Measurements from ENCODE around the gene IL4I1. TPM values are rescaled to one million over a fixed set of nuclear protein-coding genes. Genes with fewer than 3 reads are reported as not detected.
A peak's percentile ranks its signal among the peaks of the same experiment; 100 is the strongest.

Gene IL4I1
- total and polyA plus RNA-seq, 3 experiments from 2014 or later = 13.1 to 39.1 (median 35.6) TPM

DNA sequence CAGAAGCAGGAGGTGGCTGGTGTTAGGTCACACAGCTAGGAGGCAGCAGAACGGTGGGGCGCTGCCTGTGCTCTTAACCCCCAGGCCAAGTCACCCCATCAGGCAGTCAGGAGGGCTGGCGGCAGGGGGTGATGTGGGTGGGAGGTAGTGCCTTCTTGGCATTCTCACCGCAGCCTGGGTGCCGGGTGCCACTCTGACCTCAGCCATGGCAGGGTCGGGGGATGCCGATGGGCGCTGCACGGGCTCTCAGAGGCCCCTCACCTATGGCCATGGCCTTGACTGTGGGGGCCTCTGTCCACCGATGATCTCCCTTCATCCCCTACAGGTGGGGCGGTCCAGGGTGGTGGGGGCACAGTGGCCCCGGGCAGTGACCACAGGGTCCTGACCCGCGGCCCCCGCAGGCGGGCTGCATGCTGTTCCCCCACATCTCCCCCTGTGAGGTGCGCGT is 40.1 kb downstream of the IL4I1 start:
- Histone ChIP-seq H3K27ac (ENCODE audit: low read depth, low read length) (no peak overlapping the region), H3K4me1 (ENCODE audit: insufficient read depth, low read length) (peaks cover 15% of the 10 kb centered on the region), H3K36me3 (ENCODE audit: insufficient read depth, low read length) (no peaks in the 10 kb centered on the region), H3K9me3 (ENCODE audit: low read length) (no peaks in the 10 kb centered on the region), H3K4me3 (ENCODE audit: low read length) (no peak overlapping the region), H3K27me3 (ENCODE audit: insufficient read depth, low read length, poor library complexity, severe bottlenecking) (no peaks in the 10 kb centered on the region)
- ChIA-PET POLR2A (no interaction called here), CTCF (no interaction called here)
- Mint-ChIP-seq H3K27ac (no peak overlapping the region), H3K4me1 (peaks cover 16 to 25% (median 19%) of the 10 kb centered on the region in 3 donors), H3K36me3 (peaks cover 0 to 58% (median 0%) of the 10 kb centered on the region in 3 donors), H3K27me3 (peaks cover 0 to 2% of the 10 kb centered on the region in 2 donors), H3K9me3 (no peaks in the 10 kb centered on the region), H3K4me3 (peak overlapping the region in 1 of 7 donors; percentile 52)
- no peak for DNase-seq

- Histone ChIP-seq H3K4me1 (ENCODE audit: insufficient read depth, low read length) (peaks cover 15% of the 10 kb centered on the region), H3K36me3 (ENCODE audit: insufficient read depth, low read length) (no peaks in the 10 kb centered on the region), H3K27me3 (ENCODE audit: insufficient read depth, low read length, poor library complexity, severe bottlenecking) (no peaks in the 10 kb centered on the region), H3K4me3 (ENCODE audit: low read length) (no peak overlapping the region), H3K27ac (ENCODE audit: low read depth, low read length) (no peak overlapping the region), H3K9me3 (ENCODE audit: low read length) (no peaks in the 10 kb centered on the region)
- CTCF ChIA-PET = no interaction called here
- Mint-ChIP-seq H3K9me3 (no peaks in the 10 kb centered on the region), H3K27me3 (peaks cover 0 to 2% of the 10 kb centered on the region in 2 donors), H3K36me3 (peaks cover 0 to 54% (median 0%) of the 10 kb centered on the region in 3 donors), H3K4me1 (peaks cover 16 to 25% (median 19%) of the 10 kb centered on the region in 3 donors), H3K4me3 (peak overlapping the region in 2 of 7 donors; percentile 52 to 72), H3K27ac (peak overlapping the region in 2 of 8 donors; percentile 29 to 68)
- no peak for DNase-seq
- POLR2A ChIA-PET = no interaction called here
Observed at GRCh38 chr19:49855676-49856573, 40.8 kb downstream of the IL4I1 start.

- H3K4me1 ChIP-seq (ENCODE audit: insufficient read depth, low read length) = peaks cover 17% of the 10 kb centered on the region
- Mint-ChIP-seq H3K4me1 (peaks cover 17 to 30% (median 22%) of the 10 kb centered on the region in 3 donors), H3K27me3 (peaks cover 0 to 4% of the 10 kb centered on the region in 2 donors), H3K36me3 (peaks cover 0 to 53% (median 0%) of the 10 kb centered on the region in 3 donors), H3K9me3 (no peaks in the 10 kb centered on the region), H3K4me3 (peak overlapping the region in 1 of 7 donors; percentile 27), H3K27ac (peak overlapping the region in 1 of 8 donors; percentile 68)
- no peaks in the 10 kb centered on the region for H3K27me3 ChIP-seq (ENCODE audit: insufficient read depth, low read length, poor library complexity, severe bottlenecking)
- ChIA-PET CTCF (no interaction called here), POLR2A (interaction anchor here (1.0 kb wide), 1 partner anchor 22 kb away, joined by 3 read pairs; the partner anchor contains the start of gene AKT1S1)
- DNase-seq = no peak
- H3K27ac ChIP-seq (ENCODE audit: low read depth, low read length) = no peak overlapping the region
- no peak overlapping the region for H3K4me3 ChIP-seq (ENCODE audit: low read length)
- H3K36me3 ChIP-seq (ENCODE audit: insufficient read depth, low read length) = no peaks in the 10 kb centered on the region
- H3K9me3 ChIP-seq (ENCODE audit: low read length) = no peaks in the 10 kb centered on the region
Observed at GRCh38 chr19:49855277-49855675, 41.4 kb downstream of the IL4I1 start.

GRCh38 chr19:49854378-49855263 is 42.1 kb downstream of the IL4I1 start:
- Mint-ChIP-seq H3K27ac (no peak overlapping the region), H3K9me3 (no peaks in the 10 kb centered on the region), H3K27me3 (peaks cover 0 to 4% of the 10 kb centered on the region in 2 donors), H3K4me1 (peaks cover 24 to 37% (median 28%) of the 10 kb centered on the region in 3 donors), H3K36me3 (peaks cover 0 to 49% (median 0%) of the 10 kb centered on the region in 3 donors), H3K4me3 (no peak overlapping the region)
- Histone ChIP-seq H3K27me3 (ENCODE audit: insufficient read depth, low read length, poor library complexity, severe bottlenecking) (no peaks in the 10 kb centered on the region), H3K4me1 (ENCODE audit: insufficient read depth, low read length) (peaks cover 21% of the 10 kb centered on the region), H3K27ac (ENCODE audit: low read depth, low read length) (no peak overlapping the region), H3K4me3 (ENCODE audit: low read length) (no peak overlapping the region), H3K36me3 (ENCODE audit: insufficient read depth, low read length) (no peaks in the 10 kb centered on the region), H3K9me3 (ENCODE audit: low read length) (no peaks in the 10 kb centered on the region)
- POLR2A ChIA-PET = interaction anchor here (1.0 to 2.4 kb wide), 2 partner anchors 15 to 22 kb away, joined by 3 to 11 read pairs; partner anchors contain the start of gene AKT1S1
- CTCF ChIA-PET = no interaction called here
- no peak for DNase-seq

- Mint-ChIP-seq H3K27me3 (peaks cover 0 to 4% of the 10 kb centered on the region in 2 donors), H3K9me3 (no peaks in the 10 kb centered on the region), H3K27ac (peak overlapping the region in 4 of 8 donors; percentile 61 to 79 (median 71)), H3K4me3 (peak overlapping the region in 5 of 7 donors; percentile 45 to 81 (median 59)), H3K4me1 (peaks cover 27 to 41% (median 31%) of the 10 kb centered on the region in 3 donors), H3K36me3 (peaks cover 0 to 46% (median 0%) of the 10 kb centered on the region in 3 donors)
- ChIA-PET CTCF (no interaction called here), POLR2A (interaction anchor here (0.9 to 2.4 kb wide), 4 partner anchors 10 to 23 kb away, joined by 3 to 11 read pairs (median 6); partner anchors contain the start of gene AKT1S1)
- no peaks in the 10 kb centered on the region for H3K9me3 ChIP-seq (ENCODE audit: low read length)
- no peak for DNase-seq
- no peak overlapping the region for H3K27ac ChIP-seq (ENCODE audit: low read depth, low read length)
- no peak overlapping the region for H3K4me3 ChIP-seq (ENCODE audit: low read length)
- H3K4me1 ChIP-seq (ENCODE audit: insufficient read depth, low read length) = peaks cover 21% of the 10 kb centered on the region
- no peaks in the 10 kb centered on the region for H3K27me3 ChIP-seq (ENCODE audit: insufficient read depth, low read length, poor library complexity, severe bottlenecking)
- no peaks in the 10 kb centered on the region for H3K36me3 ChIP-seq (ENCODE audit: insufficient read depth, low read length)
Observed at GRCh38 chr19:49853852-49854377, 42.8 kb downstream of the IL4I1 start.

DNA sequence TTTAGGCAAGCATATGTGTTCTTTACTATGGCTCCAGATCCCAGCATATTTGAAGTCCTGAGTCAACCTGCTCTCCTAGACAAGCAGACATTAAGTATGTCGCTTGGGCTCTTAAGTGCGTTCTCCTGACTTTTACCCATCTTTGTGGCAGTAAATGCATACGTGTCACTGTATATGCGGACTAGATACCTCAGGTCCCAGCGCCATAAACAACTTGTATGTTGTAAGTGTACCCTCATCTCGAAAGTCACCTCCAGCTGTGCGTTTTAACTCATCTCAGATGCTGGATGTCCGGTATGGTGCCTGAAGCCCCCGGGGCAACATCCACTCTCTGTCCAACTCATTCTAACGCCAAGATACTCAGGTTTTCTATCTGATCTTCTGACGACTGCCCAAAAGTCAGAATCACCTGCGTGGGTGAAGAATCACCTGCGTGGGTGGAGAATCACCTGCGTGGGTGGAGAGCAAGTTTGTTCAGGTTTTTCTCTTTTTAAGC is 44.0 kb downstream of the IL4I1 start:
- peak overlapping the region in 7 of 8 donors; percentile 55 to 93 (median 90) for H3K27ac Mint-ChIP-seq

More for the DNA sequence above, 44.0 kb downstream of the IL4I1 start:
- peak overlapping the region; percentile 67 for H3K4me3 ChIP-seq (ENCODE audit: low read length)
- peaks cover 30% of the 10 kb centered on the region for H3K4me1 ChIP-seq (ENCODE audit: insufficient read depth, low read length)
- Mint-ChIP-seq H3K36me3 (peaks cover 0 to 36% (median 0%) of the 10 kb centered on the region in 3 donors), H3K4me1 (peaks cover 38 to 52% (median 40%) of the 10 kb centered on the region in 3 donors), H3K4me3 (peak overlapping the region; percentile 76 to 93 (median 87)), H3K9me3 (no peaks in the 10 kb centered on the region), H3K27me3 (peaks cover 0 to 4% of the 10 kb centered on the region in 2 donors)
- H3K9me3 ChIP-seq (ENCODE audit: low read length) = no peaks in the 10 kb centered on the region
- no peaks in the 10 kb centered on the region for H3K36me3 ChIP-seq (ENCODE audit: insufficient read depth, low read length)
- ChIA-PET POLR2A (interaction anchor here (0.7 to 2.4 kb wide), 3 partner anchors 11 to 365 kb away, joined by 7 to 11 read pairs (median 9); partner anchors contain the start of gene RPL13A), CTCF (no interaction called here)
- H3K27ac ChIP-seq (ENCODE audit: low read depth, low read length) = no peak overlapping the region
- no peak for DNase-seq
- H3K27me3 ChIP-seq (ENCODE audit: insufficient read depth, low read length, poor library complexity, severe bottlenecking) = no peaks in the 10 kb centered on the region
